Kidney (tissue), 14 donors: Measurements from ENCODE around the gene BSG. TPM values are rescaled to one million over a fixed set of nuclear protein-coding genes. Genes with fewer than 3 reads are reported as not detected.

Experiments
- DNase-seq, 5 donors: peaks; one replicate each; pipeline ENCODE4 v3.0.0-alpha.2; 2013 to 2020
- FAIRE-seq: peaks from 2 replicates; lab custom pipeline; 2012; peaks lifted over from hg19 to GRCh38; lab: Jason Lieb, UNC
- H3K27ac ChIP-seq, 2 donors: one replicate each; pipeline ENCODE4 v1.7.0; 2013; ENCODE audit warnings: low read depth in 2 of 2, low read length in 2 of 2, inconsistent platforms in 1 of 2
- H3K27me3 ChIP-seq: one replicate; pipeline ENCODE4 v1.7.1; 2013; ENCODE audit warnings: low read length, inconsistent platforms; ENCODE audit not compliant: control insufficient read depth, insufficient read depth
- H3K36me3 ChIP-seq, 3 donors: one replicate each; pipeline versions ENCODE4 v1.7.0 to v1.7.1; 2013; ENCODE audit warnings: low read length in 3 of 3, control low read depth in 1 of 3, inconsistent platforms in 1 of 3; ENCODE audit not compliant: insufficient read depth in 3 of 3, control insufficient read depth in 2 of 3
- H3K4me1 ChIP-seq, 3 donors: one replicate each; pipeline versions ENCODE4 v1.7.0 to v1.7.1; 2013; ENCODE audit warnings: low read length in 3 of 3, inconsistent platforms in 1 of 3, low read depth in 1 of 3; ENCODE audit not compliant: control insufficient read depth in 2 of 3, insufficient read depth in 2 of 3
- H3K4me3 ChIP-seq, 3 donors: one replicate each; pipeline versions ENCODE4 v1.7.0 to v1.8.1; 2013; ENCODE audit warnings: low read length in 3 of 3, control low read depth in 1 of 3, inconsistent platforms in 1 of 3
- H3K9ac ChIP-seq, 3 donors: one replicate each; pipeline versions ENCODE4 v1.7.0 to v1.7.1; 2013; ENCODE audit warnings: low read length in 3 of 3, control low read depth in 1 of 3, inconsistent platforms in 1 of 3
- H3K9me3 ChIP-seq, 3 donors: one replicate each; pipeline versions ENCODE4 v1.7.0 to v1.7.1; 2013; ENCODE audit warnings: low read length in 3 of 3, control low read depth in 1 of 3, inconsistent platforms in 1 of 3; ENCODE audit not compliant: control insufficient read depth in 2 of 3, insufficient read depth in 1 of 3
- intact Hi-C: fragments of 100-400 bp; cut with DNase I; formaldehyde crosslinking; loops from one replicate; pipeline ENCODE4 v1.11.1; 2022
- polyA plus RNA-seq: library from polyadenylated mRNA; stranded (reverse); fragments of 350-450 nt; fragmentation: Illumina TruSeq; extraction: RNeasy Lipid Tissue Mini Kit (QIAGEN cat#74804); gene quantifications from one replicate; pipeline ENCODE4 v1.2.3, GENCODE V29; 2014; ENCODE audit warnings: low read depth, low replicate concordance; ENCODE audit not compliant: insufficient read depth
- total RNA-seq: library from RNA; stranded (reverse); fragmentation: NEBNext Ultra II Directional; extraction: Animal tissue kit (Norgen Biotek cat#: 25700); gene quantifications from one replicate; pipeline ENCODE4 v1.2.1, GENCODE V29; 2021
- TF ChIP-seq, protein P1 (sequence below): IDR thresholded peaks from 3 replicates; pipeline ENCODE4 v1.5.1; 2012; ENCODE audit warnings: mild to moderate bottlenecking, moderate library complexity, borderline replicate concordance; ENCODE audit not compliant: insufficient read depth; ENCODE audit errors: extremely low read depth
- donor health status: control.
- donor health status: control.
- donor health status: control.
- donor health status: control.
- donor health status: control.
- donor health status: DM: yes; HTN: yes; CAD: no.
- donor health status: Normal renal cell carcinoma (clear cell type).

Gene BSG
- total and polyA plus RNA-seq, 2 donors from 2014 or later = 554 to 984 TPM

DNA sequence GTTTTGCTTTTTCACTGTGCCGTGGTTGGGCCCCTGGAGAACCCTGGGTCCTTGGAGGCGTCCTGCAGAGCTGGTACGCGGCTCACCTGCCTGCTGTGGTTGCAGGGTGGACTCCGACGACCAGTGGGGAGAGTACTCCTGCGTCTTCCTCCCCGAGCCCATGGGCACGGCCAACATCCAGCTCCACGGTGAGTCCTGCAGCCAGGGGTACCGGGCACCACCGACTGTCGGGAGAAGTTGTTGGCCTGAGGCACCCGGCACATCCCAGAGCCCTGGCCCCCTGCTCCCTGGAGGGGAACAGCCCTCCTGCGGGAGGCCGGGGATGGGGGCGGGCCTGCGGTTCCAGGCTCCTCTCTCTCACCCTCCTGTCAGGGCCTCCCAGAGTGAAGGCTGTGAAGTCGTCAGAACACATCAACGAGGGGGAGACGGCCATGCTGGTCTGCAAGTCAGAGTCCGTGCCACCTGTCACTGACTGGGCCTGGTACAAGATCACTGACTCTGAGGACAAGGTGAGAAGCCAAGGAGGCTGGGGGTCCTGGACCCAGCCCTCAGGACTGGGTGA, 8.0 kb downstream of the BSG start:
- no peak overlapping the region for H3K4me3 ChIP-seq
- intact Hi-C loops = no loop called here
- no peak overlapping the region for H3K9ac ChIP-seq
- TF ChIP-seq, protein P1, sequence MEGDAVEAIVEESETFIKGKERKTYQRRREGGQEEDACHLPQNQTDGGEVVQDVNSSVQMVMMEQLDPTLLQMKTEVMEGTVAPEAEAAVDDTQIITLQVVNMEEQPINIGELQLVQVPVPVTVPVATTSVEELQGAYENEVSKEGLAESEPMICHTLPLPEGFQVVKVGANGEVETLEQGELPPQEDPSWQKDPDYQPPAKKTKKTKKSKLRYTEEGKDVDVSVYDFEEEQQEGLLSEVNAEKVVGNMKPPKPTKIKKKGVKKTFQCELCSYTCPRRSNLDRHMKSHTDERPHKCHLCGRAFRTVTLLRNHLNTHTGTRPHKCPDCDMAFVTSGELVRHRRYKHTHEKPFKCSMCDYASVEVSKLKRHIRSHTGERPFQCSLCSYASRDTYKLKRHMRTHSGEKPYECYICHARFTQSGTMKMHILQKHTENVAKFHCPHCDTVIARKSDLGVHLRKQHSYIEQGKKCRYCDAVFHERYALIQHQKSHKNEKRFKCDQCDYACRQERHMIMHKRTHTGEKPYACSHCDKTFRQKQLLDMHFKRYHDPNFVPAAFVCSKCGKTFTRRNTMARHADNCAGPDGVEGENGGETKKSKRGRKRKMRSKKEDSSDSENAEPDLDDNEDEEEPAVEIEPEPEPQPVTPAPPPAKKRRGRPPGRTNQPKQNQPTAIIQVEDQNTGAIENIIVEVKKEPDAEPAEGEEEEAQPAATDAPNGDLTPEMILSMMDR = no peak
- H3K36me3 ChIP-seq = peaks cover 0 to 13% (median 0%) of the 10 kb centered on the region in 3 donors
- H3K9me3 ChIP-seq = no peaks in the 10 kb centered on the region
- DNase-seq = peak in 1 of 5 donors; percentile 70
- no peaks in the 10 kb centered on the region for H3K27me3 ChIP-seq
- no peak for FAIRE-seq
- no peak overlapping the region for H3K27ac ChIP-seq
- peaks cover 0 to 14% (median 5%) of the 10 kb centered on the region in 3 donors for H3K4me1 ChIP-seq

DNA sequence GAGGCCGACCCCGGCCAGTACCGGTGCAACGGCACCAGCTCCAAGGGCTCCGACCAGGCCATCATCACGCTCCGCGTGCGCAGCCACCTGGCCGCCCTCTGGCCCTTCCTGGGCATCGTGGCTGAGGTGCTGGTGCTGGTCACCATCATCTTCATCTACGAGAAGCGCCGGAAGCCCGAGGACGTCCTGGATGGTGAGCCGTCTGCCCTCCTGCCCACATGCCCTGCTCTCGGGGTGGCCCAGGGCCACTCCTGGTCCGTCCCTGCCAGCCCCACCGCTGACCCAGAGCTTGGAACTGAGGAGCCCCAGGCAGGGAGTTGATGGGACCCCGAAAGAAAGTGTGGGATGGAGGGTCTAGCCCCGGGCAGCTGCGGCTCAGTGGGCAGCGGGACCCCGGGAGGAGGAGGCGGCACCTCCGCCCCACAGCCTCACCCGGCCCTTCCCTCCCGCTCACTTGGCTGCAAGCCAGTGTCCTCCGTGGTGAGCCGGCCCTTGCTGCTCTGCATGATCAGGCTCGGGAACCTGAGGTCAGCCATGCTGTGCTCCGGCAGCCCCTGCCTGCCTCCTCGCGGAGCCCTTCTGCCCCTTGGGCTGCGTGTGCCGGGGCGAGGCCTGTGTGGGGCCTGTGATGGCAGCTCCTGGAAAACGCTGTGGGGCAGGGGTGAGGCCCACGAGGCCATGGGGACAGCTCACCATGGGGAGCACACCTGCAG, 9.2 kb downstream of the BSG start:
- DNase-seq = peak in 1 of 5 donors; percentile 79
- FAIRE-seq = no peak
- Histone ChIP-seq H3K9me3 (no peaks in the 10 kb centered on the region), H3K27ac (no peak overlapping the region), H3K9ac (no peak overlapping the region), H3K27me3 (no peaks in the 10 kb centered on the region), H3K36me3 (peaks cover 0 to 13% (median 0%) of the 10 kb centered on the region in 3 donors), H3K4me1 (peaks cover 0 to 7% (median 0%) of the 10 kb centered on the region in 3 donors), H3K4me3 (no peak overlapping the region)
- intact Hi-C loops = no loop called here
- TF ChIP-seq, protein P1 = no peak

DNA sequence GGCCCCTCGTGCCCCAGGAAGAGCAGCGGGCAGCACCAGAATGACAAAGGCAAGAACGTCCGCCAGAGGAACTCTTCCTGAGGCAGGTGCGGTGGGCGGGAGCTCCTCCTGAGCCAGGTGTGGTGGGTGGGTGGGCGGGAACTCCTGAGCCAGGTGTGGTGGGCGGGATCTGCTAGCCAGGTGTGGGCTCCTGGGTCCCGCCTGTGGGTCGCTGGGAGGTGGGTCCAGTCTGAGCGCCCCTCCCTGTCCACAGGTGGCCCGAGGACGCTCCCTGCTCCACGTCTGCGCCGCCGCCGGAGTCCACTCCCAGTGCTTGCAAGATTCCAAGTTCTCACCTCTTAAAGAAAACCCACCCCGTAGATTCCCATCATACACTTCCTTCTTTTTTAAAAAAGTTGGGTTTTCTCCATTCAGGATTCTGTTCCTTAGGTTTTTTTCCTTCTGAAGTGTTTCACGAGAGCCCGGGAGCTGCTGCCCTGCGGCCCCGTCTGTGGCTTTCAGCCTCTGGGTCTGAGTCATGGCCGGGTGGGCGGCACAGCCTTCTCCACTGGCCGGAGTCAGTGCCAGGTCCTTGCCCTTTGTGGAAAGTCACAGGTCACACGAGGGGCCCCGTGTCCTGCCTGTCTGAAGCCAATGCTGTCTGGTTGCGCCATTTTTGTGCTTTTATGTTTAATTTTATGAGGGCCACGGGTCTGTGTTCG, 10.3 kb downstream of the BSG start:
- Histone ChIP-seq H3K9ac (no peak overlapping the region), H3K27me3 (no peaks in the 10 kb centered on the region), H3K27ac (no peak overlapping the region), H3K4me1 (no peaks in the 10 kb centered on the region), H3K4me3 (no peak overlapping the region), H3K36me3 (peaks cover 0 to 13% (median 0%) of the 10 kb centered on the region in 3 donors), H3K9me3 (no peaks in the 10 kb centered on the region)
- intact Hi-C loops = no loop called here
- DNase-seq = peak in 1 of 5 donors; percentile 69
- FAIRE-seq = no peak
- TF ChIP-seq, protein P1 = no peak
